Fibroblast of lung (primary cell): ENCODE measurements around the gene SDC1. TPM values are rescaled to one million over a fixed set of nuclear protein-coding genes. Genes with fewer than 3 reads are reported as not detected.

Experiments used
- DNase-seq, 2 donors: peaks; one replicate each; pipeline versions ENCODE4 v3.0.0 to v3.0.0-alpha.2; 2010; ENCODE audit warnings: low read depth in 2 of 2
- H2AFZ ChIP-seq: 2 replicates; pipeline ENCODE4 v1.5.1; 2012; ENCODE audit warnings: low read length, control low read depth, inconsistent platforms
- H3K27ac ChIP-seq: 2 replicates; pipeline ENCODE4 v1.5.1; 2011; ENCODE audit warnings: low read length, control low read depth; ENCODE audit not compliant: insufficient read depth
- H3K27me3 ChIP-seq: 2 replicates; pipeline ENCODE4 v1.5.1; 2011; ENCODE audit warnings: mild to moderate bottlenecking, low read length; ENCODE audit not compliant: control insufficient read depth, insufficient read depth
- H3K36me3 ChIP-seq: 2 replicates; pipeline ENCODE4 v1.5.1; 2011; ENCODE audit warnings: low read length; ENCODE audit not compliant: control insufficient read depth, insufficient read depth
- H3K4me1 ChIP-seq: 2 replicates; pipeline ENCODE4 v1.5.1; 2011; ENCODE audit warnings: low read length; ENCODE audit not compliant: control insufficient read depth, insufficient read depth; ENCODE audit errors: extremely low read depth
- H3K4me2 ChIP-seq: 2 replicates; pipeline ENCODE4 v1.5.1; 2011; ENCODE audit warnings: low read length, control low read depth; ENCODE audit not compliant: insufficient read depth; ENCODE audit errors: extremely low read depth
- H3K4me3 ChIP-seq, 4 experiments: fragments of 200-600 bp in 1 of 4; sonication (generic) in 1 of 4; replicated peaks in 1 of 4; 2 replicates each; pipeline ENCODE4 v1.5.1; 2011 to 2016; ENCODE audit warnings: low read length in 4 of 4, low read depth in 3 of 4, mild to moderate bottlenecking in 3 of 4, control low read depth in 2 of 4, inconsistent platforms in 1 of 4, mixed read lengths in 1 of 4; ENCODE audit not compliant: insufficient read depth in 1 of 4; ENCODE audit errors: control extremely low read depth in 1 of 4
- H3K79me2 ChIP-seq: 2 replicates; pipeline ENCODE4 v1.5.1; 2012; ENCODE audit warnings: mild to moderate bottlenecking, low read length, inconsistent platforms; ENCODE audit not compliant: control insufficient read depth, insufficient read depth
- H3K9ac ChIP-seq: 2 replicates; pipeline ENCODE4 v1.5.1; 2011; ENCODE audit warnings: mild to moderate bottlenecking, low read length, control low read depth; ENCODE audit not compliant: insufficient read depth
- H3K9me3 ChIP-seq: 2 replicates; pipeline ENCODE4 v1.5.1; 2012; ENCODE audit warnings: low read depth, low read length; ENCODE audit not compliant: control insufficient read depth, insufficient read depth
- H4K20me1 ChIP-seq: 2 replicates; pipeline ENCODE4 v1.5.1; 2011; ENCODE audit warnings: low read length; ENCODE audit not compliant: control insufficient read depth, insufficient read depth; ENCODE audit errors: extremely low read depth
- EZH2 ChIP-seq: IDR thresholded peaks from 2 replicates; pipeline ENCODE4 v1.5.1; 2012; ENCODE audit warnings: low read length, control low read depth, mild to moderate bottlenecking; ENCODE audit errors: missing control alignments
- polyA plus RNA-seq, 2 donors: library from polyadenylated mRNA; depleted of rRNA in 1 of 2; stranded (reverse) in 1 of 2; unstranded in 1 of 2; fragments of >200 nt; gene quantifications; 2 replicates each; pipeline ENCODE4 v1.2.1, GENCODE V29; 2011 to 2012; ENCODE audit warnings: missing spikeins in 1 of 2
- total RNA-seq: library from RNA; depleted of rRNA; stranded (reverse); fragments of >200 nt; gene quantifications from 2 replicates; pipeline ENCODE4 v1.2.1, GENCODE V29; 2014
- TF ChIP-seq, protein P1 (sequence below), 2 donors: IDR thresholded peaks in 1 of 2; conservative IDR thresholded peaks in 1 of 2; 1 replicate in 1 of 2; 2 replicates in 1 of 2; pipeline ENCODE4 v1.5.1; 2011 to 2012; ENCODE audit warnings: low read length in 2 of 2, control low read depth in 1 of 2, inconsistent platforms in 1 of 2, low read depth in 1 of 2, mild to moderate bottlenecking in 1 of 2

SDC1 gene
- total and polyA plus RNA-seq, 2 donors (not counting 1 experiment from before 2014, with no cell fraction given): 14.6 to 56.8 TPM

DNA sequence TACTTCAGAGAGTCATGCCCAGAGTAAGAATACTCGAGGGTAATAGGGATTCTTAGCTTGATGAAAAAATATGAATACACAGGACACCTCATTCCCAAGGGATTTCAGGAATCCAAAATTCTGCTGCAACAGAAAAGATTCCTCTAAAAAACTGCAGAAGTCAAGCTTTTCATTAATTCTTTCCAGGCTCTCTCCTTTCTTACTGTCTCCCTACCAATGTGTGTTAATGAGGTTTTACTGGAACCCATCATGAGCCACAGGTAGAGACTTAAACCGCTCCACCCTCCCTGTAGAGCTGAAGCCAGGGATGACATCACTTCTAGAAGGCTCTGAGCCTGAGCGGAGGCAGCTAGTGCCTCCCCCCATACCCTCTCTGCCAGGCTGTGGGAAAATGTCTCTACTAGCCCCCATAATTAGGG is 3.4 kb downstream of the SDC1 start:
- H3K27ac ChIP-seq: no peak overlapping the region
- DNase-seq: peak; percentile 36 to 80

DNA sequence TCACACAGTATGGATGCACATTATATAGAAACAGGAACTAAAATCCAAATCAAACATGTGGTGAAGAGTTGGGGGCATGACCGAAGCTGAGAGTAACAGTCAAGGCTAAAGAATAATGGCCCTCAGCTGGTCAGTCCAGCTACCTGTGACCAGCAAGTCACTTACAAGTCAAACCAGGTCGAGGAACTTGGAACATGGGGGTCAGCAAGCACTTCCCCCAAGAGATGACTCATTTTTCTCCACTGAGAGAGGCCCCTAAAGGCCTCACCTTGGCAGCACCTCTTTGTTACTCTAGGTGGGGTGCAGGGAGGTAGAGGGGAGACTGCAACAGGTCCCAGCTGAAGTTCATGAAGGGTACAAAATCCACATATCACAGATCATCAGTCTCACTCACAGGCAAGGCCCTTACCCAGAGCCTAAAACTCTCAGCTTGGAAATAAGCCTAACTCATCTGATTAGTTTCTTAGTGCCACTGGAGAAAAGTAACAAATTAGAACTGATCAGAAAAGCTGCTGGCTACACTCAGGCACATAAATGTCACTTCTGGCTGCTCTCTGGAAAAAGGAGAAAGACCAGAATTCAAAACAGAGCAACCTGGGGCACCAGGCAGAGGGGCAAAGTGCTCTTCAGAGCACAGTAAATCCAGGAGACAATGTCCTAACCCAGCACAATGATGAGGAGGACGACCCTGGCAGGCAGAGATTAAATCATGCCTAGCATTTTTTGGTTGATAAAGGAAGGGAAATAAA is 4.0 kb downstream of the SDC1 start:
- no peak overlapping the region for H3K4me3 ChIP-seq
- H3K9me3 ChIP-seq: no peaks in the 10 kb centered on the region
- no peak overlapping the region for H3K9ac ChIP-seq
- H2AFZ ChIP-seq: no peak overlapping the region
- H3K79me2 ChIP-seq: no peaks in the 10 kb centered on the region
- H3K4me1 ChIP-seq: peaks cover 19% of the 10 kb centered on the region
- H4K20me1 ChIP-seq: no peaks in the 10 kb centered on the region
- TF ChIP-seq, protein P1, sequence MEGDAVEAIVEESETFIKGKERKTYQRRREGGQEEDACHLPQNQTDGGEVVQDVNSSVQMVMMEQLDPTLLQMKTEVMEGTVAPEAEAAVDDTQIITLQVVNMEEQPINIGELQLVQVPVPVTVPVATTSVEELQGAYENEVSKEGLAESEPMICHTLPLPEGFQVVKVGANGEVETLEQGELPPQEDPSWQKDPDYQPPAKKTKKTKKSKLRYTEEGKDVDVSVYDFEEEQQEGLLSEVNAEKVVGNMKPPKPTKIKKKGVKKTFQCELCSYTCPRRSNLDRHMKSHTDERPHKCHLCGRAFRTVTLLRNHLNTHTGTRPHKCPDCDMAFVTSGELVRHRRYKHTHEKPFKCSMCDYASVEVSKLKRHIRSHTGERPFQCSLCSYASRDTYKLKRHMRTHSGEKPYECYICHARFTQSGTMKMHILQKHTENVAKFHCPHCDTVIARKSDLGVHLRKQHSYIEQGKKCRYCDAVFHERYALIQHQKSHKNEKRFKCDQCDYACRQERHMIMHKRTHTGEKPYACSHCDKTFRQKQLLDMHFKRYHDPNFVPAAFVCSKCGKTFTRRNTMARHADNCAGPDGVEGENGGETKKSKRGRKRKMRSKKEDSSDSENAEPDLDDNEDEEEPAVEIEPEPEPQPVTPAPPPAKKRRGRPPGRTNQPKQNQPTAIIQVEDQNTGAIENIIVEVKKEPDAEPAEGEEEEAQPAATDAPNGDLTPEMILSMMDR (conservative IDR thresholded peaks at IDR 0.05 in 1 of 2, IDR thresholded peaks at IDR 0.05 in 1 of 2; ENCODE audit: low read depth in 1 of 2, low read length in 2 of 2): no peak
- no peak for TF ChIP-seq EZH2
- H3K27me3 ChIP-seq: no peaks in the 10 kb centered on the region
- no peak overlapping the region for H3K27ac ChIP-seq
- no peak for DNase-seq
- no peak overlapping the region for H3K4me2 ChIP-seq
- no peaks in the 10 kb centered on the region for H3K36me3 ChIP-seq

More for the DNA sequence above, 3.4 kb downstream of the SDC1 start:
- H3K79me2 ChIP-seq: no peaks in the 10 kb centered on the region
- H4K20me1 ChIP-seq: no peaks in the 10 kb centered on the region
- no peak overlapping the region for H3K9ac ChIP-seq
- H3K4me3 ChIP-seq: no peak overlapping the region
- H2AFZ ChIP-seq: no peak overlapping the region
- H3K4me1 ChIP-seq: peaks cover 19% of the 10 kb centered on the region
- no peak overlapping the region for H3K4me2 ChIP-seq
- TF ChIP-seq, protein P1 (conservative IDR thresholded peaks at IDR 0.05 in 1 of 2, IDR thresholded peaks at IDR 0.05 in 1 of 2; ENCODE audit: low read depth in 1 of 2, low read length in 2 of 2): no peak
- TF ChIP-seq EZH2: no peak
- H3K36me3 ChIP-seq: no peaks in the 10 kb centered on the region
- H3K9me3 ChIP-seq: no peaks in the 10 kb centered on the region
- no peaks in the 10 kb centered on the region for H3K27me3 ChIP-seq

DNA sequence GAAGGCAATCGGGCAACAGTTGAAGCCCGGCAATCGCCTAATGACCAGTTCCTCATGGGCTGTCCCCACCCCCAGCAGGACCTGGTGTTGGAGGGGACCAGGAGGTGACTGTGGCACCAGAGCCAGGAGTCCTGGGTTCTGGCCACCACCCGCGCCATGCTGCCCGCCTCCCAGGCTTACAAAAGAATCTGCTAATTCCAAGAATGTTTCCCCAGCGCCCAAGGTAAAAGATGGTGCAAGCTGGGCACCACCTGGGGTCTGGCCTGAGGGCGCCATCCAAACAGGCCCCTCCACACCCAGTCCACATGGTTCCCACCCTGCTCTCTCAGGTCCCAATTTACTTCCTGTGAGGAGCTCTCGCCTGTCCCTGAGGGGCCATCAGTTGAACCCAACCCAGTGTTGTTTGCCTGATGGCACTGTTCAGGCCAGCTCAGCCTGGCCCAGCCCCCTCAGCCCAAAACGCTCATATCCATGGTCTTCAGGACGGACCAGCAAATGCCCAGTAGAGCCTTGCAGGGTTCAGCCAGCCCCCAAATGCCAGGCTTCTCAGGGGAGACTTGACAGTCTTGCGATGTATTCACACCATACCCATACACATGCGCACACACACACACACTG is 5.1 kb downstream of the SDC1 start:
- no peaks in the 10 kb centered on the region for H3K9me3 ChIP-seq
- H3K79me2 ChIP-seq: no peaks in the 10 kb centered on the region

More for the DNA sequence above, 5.1 kb downstream of the SDC1 start:
- Histone ChIP-seq H2AFZ (no peak overlapping the region), H3K4me1 (peaks cover 19% of the 10 kb centered on the region), H3K27me3 (no peaks in the 10 kb centered on the region), H4K20me1 (no peaks in the 10 kb centered on the region), H3K36me3 (no peaks in the 10 kb centered on the region), H3K4me3 (no peak overlapping the region), H3K27ac (no peak overlapping the region), H3K4me2 (no peak overlapping the region), H3K9ac (no peak overlapping the region)
- DNase-seq: no peak
- no peak for TF ChIP-seq EZH2
- TF ChIP-seq, protein P1 (conservative IDR thresholded peaks at IDR 0.05 in 1 of 2, IDR thresholded peaks at IDR 0.05 in 1 of 2; ENCODE audit: low read depth in 1 of 2, low read length in 2 of 2): no peak
